ENCODE data around the gene APH1A.
A peak's percentile ranks its signal among the peaks of the same experiment; 100 is the strongest.
"Not testable (repeated sequence)": the region's sequence is repeated elsewhere in the genome, so short reads cannot be mapped to it uniquely, and the experiment has no call there.

The APH1A gene

DNA sequence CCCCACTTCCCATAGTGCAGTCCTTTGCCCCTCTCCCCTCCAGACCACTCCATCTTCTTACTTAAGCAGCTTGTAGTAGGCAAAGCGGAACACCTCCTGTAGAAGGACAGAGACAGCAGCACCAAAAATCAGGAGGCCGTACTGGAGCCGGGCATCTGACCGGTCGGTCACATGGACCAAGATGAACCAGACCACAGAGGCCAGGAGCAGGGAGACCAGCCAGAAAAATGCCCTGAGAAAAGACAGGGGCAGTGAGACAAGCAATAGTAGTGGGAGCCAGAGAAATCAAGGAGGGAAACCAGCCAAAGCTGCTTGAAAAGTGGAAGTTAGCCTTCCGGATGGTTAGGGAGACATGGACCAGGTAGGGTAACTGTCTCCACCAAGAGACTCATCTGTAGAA is 920 bp downstream of the APH1A start:
- DNase-seq, result no peak

DNA sequence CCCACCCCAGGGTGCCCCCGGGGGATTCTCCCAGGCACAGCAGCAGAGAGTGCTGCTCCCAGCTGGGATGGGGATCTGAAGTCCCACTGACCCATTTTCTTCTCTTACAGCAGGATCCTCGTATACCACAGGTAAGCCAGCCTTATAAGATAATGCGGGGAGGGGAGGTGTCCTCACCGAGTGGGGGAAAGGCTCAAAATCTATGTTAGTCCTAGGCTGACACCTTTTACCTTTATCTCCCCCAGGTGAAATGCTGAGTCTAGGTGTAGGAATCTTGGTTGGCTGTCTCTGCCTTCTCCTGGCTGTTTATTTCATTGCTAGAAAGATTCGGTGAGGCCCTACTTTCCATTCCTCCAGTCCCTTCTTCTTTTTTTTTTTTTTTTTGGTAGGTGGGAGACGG is 5.3 kb downstream of the APH1A start:
- DNase-seq, result no peak

DNA sequence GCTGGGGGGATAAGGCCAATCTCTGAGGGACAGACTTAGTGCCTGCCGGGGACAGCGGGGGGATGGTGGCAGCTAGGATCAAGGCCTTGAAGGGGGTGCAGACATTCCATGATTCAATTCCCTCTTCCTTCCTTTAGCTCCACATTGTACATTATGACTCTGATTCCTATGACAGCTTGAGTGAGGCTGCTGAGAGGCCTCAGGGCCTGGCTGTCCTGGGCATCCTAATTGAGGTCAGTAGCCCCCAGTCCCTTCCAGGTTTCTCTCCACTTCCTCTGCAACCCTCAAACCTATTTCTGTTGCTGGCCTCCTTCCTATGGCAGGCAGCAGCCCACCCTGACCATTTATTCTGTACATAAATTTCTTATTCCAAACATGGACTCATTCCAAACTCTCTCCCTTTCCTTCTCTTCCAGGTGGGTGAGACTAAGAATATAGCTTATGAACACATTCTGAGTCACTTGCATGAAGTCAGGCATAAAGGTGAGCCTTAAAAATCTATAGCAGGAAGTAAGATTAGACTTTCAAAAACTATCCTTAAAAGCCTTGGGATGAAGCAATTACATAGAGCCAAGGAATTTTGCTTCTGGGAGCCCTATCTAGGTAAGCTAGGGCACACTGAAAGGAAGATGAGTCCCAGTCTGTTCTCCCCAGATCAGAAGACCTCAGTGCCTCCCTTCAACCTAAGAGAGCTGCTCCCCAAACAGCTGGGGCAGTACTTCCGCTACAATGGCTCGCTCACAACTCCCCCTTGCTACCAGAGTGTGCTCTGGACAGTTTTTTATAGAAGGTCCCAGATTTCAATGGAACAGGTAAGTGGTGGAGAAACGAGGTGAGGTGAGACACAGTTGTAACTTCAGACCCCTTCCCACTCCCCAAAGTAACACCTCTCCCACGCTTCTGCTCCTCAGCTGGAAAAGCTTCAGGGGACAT is 6.2 kb downstream of the APH1A start:
- no peak for DNase-seq

DNA sequence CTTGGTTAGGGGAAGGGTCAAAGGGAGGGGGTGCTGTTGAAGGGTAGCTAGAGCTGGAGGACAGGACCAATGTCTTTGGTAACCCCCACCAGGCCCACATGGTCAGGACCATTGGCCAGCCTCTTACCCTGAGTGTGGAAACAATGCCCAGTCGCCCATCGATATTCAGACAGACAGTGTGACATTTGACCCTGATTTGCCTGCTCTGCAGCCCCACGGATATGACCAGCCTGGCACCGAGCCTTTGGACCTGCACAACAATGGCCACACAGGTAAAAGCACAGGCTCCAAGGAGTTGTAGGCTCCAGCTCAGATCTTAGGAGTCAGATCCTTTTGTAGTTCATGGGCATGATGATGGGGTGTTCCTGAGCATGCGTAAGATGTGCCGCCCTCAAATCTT is 7.4 kb downstream of the APH1A start:
- DNase-seq, result no peak

DNA sequence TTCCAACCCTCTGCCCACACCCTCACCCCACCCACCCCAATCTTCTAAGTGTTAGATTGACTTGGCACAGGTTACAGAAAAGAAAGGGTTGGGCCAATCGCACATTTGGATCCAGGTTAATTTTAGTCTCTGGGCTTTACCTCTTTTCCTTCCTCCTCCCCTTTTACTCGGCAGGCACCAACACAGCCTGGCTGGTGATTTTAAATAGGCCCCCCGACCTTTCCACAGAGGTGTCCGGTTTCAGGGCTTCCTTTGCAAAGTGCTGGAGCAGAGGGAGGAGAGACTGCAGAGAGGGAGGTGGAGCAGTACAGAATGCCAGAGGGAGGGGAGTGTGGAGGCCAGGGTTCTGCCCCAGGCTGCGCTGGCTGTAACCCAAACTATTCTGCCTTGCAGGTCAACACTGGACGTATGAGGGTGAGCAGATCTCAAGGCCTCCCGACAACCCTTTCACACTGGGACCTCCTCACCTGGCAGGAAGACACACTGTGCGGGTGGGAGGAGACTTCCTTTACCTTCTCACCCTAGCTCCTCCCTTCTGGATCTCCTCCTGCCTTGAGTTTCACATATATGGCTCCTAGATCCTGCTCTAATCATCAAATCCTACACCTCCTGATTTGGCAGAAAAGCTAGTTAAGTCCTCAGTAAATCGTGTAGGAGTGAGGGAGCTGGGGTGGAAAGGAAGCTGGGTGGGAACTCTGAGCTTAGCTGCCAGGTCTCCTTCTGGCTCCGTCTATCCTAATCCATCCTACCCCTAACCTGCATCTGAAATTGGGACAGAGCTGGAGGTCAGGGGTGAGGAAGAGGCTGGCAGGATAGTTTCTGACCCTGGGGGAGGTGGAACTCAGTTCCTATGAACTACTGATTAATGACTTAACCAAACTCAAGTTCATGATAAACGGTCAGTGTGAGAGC is 8.8 kb downstream of the APH1A start:
- no peak for DNase-seq

DNA sequence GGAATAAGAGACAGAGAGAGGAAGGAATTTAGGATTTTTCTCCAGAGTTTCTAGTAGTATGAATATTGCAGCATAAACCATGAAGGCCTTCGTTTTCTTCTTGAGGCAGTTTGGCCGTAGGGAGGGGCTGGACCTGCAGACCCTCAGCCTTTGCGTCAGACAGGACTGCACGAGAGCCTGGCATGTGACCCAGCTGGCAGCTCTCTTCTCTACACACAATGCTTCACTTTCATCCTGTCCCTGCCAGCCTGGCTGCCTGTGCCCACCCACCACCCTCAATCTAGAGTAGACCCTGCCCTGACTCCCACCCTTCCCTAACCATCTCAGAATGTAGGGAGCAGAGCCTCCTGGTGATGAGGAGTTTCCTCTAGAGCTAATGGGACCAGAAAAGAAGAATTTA is 9.6 kb downstream of the APH1A start:
- DNase-seq, result no peak

DNA sequence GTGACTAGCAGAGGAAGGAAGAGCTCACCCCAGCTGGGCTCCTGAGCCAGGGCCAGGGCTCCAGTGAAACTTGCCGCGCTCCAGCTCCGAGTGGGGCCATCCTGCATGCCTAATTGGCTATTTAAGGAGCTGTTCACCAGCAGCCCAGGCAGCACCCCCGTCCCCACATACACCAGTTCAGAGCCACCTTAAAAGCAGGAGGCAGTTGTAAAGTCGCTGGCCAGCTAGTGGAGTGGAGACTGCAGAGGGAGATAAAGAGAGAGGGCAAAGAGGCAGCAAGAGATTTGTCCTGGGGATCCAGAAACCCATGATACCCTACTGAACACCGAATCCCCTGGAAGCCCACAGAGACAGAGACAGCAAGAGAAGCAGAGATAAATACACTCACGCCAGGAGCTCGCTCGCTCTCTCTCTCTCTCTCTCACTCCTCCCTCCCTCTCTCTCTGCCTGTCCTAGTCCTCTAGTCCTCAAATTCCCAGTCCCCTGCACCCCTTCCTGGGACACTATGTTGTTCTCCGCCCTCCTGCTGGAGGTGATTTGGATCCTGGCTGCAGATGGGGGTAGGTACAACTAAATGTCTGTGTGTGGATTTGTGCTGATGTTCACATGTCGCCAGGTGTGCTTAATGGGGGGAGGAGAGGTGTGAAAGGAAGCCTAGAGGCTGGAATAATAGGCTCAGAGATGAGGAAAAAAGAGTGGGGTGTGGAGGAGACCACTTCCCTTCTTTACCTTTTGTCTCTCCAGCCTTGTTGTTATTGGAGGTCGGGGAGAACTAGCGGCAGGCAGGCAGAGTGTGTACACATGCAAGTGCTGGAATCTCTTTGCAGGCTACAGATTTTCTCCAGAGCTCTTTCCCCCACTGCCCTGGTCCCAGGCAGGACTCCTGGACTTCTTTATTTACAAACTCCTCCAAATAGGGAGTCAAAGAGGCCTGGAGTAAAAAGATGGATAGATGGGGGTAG is 10.9 kb downstream of the APH1A start, which contains the start of gene CA14:
TSS of gene CA14 (plus strand) at position 151 of the 962 bp plus-strand sequence. CDS start at position 506, 355 bp downstream.
- no peak for DNase-seq

DNA sequence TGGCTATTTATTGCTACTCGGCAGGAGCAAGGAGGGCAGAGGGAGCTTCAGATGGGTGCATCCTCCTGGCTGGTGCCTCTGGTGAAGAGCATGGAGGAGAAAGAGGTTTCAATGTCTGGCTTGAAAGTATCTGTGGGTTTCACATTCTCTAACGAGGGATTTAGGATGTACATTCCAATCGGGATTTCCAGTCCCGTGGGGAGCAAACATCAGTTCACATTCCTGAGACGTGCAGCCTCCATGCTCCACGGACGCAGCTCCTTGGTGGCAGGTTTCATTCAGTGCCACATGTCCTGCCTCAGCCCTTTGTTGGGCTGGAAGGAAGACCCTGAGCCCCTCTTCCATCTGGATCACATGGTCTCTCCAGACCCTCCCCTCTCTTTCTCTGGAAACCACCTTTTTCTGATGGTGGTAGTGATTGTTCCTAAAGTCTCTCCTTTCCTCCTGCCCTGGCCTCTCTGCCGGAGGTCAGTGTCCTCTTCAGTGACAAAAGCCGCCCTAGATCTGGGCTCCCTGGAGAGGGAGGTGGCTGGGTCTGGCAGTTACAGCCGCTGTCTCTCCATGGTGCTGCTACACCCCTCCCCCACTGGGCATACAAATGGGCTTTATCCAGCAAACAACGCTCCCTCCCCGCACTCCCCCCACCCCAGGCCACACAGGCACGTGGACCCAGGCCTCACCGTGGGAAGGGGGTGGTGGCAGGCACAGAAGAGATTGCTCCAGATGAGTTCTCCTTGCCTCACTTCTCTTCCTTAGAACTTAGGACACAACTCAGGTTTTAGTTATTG is 12.1 kb downstream of the APH1A start:
- DNase-seq, result no peak

DNA sequence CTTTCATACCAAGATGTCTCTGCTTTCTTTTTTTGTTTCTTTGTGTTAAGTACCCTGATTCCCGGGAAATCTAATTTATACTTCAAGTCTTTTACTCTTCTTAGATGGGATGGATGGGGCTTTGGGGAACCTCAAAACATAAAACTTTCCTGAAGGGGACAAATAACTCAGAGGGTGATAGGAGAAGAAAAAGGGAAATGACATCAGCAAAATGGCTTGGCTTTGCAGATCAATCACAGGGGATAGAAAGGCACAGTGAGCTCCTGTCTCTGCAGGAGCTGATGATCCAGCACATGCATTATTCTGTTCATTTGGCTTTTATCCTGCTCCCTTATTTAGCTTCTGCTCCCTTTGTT is 12.6 kb downstream of the APH1A start:
- DNase-seq, result no peak

DNA sequence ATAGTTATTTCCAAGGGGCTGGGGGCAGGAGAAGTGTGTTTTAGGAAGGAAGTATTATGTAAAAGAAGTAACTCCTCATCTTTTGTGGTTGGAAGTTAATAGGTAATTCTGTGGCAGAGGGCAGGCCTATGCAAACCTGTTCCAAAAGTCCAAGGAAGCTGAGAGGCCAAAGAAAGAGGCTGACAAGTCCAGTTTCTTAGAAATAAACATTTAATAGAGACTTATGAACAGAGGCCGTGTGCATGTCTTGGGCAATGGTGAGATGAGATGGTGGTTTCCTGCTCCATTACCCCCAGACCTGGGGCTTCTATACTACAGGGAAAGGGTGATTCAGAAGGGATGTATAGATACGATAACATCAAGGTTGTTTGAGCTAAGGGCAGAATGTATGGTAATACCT is 18.9 kb downstream of the APH1A start:
- DNase-seq, result no peak

DNA sequence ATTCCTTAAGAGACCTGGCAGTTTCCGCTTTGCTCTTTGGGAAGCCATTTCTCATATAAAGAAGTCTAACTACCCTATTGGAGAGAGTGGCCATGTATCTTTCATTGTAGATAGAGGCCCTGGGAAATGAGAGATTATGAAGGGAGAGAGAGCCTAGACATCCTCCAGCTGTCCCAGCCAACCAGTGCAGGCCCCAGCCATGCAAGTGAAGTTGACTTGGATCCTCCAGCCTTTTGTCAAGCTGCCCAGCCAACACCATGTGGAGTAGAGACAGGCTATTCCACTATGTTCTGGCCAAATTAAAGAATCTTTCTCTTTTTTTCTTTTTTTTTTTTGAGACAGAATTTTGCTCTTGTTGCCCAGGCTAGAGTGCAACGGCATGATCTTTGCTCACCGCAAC is 25.8 kb downstream of the APH1A start:
- DNase-seq, result no peak

DNA sequence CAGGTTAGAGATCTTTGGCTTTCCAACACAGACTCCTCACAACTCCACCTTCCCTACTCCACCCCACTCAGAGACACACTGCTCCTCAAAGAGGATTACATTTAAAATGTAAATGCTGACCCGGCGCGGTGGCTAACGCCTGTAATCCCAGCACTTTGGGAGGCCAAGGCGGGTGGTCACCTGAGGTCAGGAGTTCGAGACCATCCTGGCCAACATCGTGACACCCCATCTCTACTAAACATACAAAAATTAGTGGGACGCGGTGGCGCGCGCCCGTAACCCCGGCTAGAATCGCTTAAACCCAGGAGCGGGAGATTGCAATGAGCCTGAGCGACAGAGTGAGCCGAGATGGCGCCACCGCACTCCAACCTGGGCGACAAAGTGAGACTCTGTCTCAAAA is 31.1 kb downstream of the APH1A start:
- no peak for DNase-seq

DNA sequence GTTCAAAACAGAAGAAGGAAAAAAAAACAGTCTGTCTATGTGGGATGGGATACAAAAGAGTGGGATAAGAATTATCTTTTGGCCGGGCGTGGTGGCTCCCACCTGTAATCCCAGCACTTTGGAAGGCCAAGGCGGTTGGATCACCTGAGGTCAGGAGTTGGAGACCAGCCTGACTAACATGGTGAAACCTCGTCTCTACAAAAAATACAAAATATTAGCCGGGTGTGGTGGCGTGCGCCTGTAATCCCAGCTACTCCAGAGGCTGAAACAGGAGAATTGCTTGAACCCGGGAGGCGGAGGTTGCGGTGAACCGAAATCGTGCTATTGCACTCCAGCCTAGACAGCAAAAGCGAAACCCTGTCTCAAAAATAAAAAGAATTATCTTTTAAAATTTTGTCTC is 31.6 kb downstream of the APH1A start:
- DNase-seq, result not testable (repeated sequence)

DNA sequence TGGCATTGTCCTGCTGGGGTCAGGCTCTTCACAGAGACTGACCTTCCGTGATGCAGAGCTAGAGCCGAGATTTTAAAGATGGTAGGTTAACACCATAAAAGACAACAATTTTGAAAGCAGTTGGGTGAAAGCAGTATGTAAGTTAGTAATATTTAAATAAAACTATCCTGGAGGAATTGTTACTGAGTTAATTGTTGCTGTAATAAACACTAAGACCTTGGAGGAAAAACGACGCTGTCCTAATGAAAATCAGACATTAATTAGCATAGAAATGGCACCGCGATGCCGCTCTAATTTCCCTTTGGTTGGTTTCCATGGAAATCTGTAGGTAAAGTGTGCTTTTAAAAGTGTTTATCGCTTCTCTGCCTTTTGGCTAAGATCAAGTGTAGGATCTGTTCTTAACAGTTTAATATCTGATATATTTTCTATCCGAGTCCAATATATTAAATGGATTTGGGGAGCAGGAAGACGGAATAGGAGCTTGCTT is 32.2 kb downstream of the APH1A start:
- no peak for DNase-seq

DNA sequence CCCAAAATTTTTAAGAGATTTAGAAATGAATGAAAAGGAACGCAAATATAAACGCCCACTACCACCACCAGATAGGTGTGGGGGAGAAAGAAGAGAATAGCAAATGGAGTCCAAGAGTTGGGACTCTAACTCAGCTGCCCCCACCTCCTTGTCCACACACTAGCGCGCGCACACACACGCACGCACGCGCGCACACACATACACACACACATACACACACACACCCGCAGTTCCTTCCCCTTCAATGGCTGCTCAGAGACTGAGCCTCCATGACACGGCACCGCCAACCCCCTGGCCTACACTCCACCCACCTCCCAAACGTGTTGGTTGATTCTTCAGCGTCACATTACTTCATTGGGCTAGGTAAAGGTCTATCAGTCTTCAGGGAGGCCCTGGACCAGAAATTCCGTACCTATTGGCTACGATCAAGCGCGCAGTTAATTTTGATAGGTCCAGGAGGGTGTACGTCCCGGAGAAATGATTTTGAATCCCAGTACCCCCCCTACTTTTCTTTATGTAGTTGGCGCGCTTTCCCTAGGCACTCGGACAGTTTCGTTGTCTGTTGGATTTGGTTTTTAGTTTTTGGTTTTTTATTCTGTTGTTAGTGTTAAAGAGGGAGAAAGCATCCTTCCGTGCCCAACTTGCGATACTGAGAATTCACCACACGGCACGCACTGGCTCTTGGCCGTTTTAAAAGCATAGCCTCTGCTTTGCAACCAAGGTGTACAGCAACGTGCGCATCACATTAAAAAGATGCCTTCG is 32.8 kb downstream of the APH1A start, which contains the start of gene ANP32E:
TSS of gene ANP32E (minus strand) at position 261 of the 762 bp plus-strand sequence. CDS start 326 bp downstream, outside the sequence.
- peak; percentile 98 for DNase-seq

DNA sequence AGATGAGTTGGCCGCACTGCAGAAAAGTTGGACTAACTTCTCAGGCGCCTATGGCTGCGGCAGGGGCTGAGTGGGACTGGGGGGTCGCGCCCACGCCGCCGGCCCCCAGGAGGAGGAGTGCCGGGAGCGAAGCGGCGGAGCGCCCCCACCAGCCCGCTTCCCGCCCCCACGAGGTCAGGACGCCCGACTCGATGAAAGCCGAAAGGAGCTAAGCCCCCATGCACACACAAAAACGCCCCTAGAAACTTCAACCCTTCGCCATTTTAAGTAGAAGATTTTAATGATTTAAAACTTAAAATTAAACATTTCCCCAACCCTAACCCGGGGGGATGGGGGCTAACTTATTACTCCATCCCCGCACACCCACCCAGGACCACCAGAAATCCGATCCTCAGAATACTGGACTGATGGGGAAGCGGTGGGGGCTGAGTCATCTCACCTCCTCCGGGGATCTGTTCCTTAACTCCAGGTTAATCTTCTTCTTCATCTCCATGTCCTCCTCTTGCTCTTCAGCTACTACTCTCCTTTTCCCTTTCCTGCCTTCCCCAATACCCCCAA is 33.4 kb downstream of the APH1A start:
- no peak for DNase-seq

DNA sequence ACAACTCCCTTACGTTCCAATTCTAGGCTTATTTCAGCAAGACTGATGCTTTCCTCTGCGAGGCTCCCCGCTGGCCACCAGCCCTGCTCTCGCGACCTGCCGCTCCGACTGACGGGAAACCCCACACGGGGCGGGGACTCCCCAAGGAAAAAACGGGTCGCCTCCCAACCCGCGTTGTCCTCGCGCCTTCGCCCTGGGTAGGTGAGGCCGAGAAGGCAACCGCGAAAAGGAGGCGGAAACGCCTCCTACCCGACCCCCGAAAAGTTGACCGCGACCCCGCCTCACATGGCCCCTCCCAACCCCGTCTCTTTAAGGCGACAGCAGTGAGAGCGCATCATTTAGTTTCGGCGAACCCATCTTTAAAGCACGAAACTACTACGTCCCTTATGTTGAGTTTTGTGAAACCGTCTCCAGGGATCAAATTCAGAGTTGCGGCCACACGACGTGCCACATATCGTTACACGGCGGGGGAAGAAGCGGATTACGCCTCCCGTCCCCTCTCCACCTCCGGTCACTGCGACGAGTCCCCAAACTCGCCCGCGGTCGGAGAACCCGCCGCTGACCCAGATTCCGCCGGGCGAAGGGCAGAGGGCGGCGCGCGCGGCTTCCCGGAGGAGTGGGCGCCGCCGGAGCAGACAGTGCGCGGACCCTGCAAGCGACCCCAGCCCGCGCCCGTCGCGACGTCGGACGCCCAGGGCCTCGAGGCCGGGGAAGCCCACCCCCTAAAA is 34.1 kb downstream of the APH1A start:
- DNase-seq, result no peak

DNA sequence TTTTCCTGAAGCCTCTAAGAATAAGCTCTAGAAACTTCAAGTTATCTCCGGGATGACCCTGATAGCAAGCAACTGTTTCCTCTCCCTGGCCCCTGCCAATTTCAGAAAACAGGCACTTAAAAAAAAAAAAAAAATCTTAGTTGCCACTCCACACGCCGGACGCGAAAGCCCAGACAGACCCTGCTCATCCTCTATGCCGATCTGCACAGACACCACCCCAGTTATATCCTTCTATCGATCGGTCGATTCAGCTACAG is 34.6 kb downstream of the APH1A start:
- no peak for DNase-seq

DNA sequence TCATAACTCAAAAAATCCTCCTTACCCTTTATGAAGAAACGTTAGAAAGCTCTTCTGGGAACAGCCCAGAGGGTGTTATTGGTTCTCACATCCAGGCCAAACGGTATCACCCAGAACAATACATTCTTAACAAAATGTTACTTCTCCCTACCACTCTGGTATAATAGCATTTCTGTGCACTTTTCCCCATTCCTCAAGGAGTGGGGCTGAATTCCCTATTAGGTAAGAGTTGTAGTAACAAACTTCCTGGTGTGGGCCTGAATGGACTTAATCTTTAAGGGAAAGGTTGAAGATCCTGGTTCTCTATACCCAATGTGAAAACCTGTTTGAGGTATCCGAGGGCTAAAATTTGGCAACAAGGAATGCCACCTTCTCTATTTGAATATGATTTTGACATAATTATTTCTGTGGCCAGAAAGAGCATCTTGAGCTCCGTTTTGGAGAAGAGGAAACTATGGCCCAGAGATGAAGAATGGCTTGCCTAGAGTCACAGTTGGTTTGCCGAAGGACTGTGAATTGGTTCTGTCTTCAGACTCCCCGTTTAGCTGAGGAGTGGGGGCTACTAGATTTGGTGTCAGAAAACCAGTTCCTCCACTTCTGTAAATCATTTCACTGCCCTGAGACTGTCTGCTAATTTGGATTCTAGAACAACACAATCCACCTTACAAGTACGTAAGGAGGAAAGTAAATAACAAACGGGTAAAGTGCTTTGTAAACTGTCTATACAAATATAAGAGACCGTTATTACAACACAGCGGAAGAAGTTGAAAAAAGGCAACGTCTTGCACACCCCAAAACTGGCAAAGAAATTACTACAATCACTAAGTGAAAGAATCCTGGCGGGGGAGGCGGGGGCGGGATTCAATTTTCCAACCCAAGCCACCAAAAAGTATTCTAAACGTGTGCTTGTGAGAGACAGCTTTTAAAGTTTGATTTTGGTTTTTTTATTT is 35.2 kb downstream of the APH1A start:
- DNase-seq, result no peak
